Activated naive CD8-positive, alpha-beta T cell treated with anti-CD3 and anti-CD28 coated beads for 36 hours (primary cell): Measurements from ENCODE around the gene RIMOC1. TPM values are rescaled to one million over a fixed set of nuclear protein-coding genes. Genes with fewer than 3 reads are reported as not detected.
"Not testable (repeated sequence)": the region's sequence is repeated elsewhere in the genome, so short reads cannot be mapped to it uniquely, and the experiment has no call there.

Experiments used
- DNase-seq: peaks from one replicate; pipeline ENCODE4 v3.0.0; 2021
- H3K27ac Mint-ChIP-seq: one replicate; pipeline ENCODE4 v1.8.0; 2022; ENCODE audit warnings: mild to moderate bottlenecking, moderate library complexity, mixed read lengths
- H3K27me3 Mint-ChIP-seq: one replicate; pipeline ENCODE4 v1.8.0; 2022; ENCODE audit warnings: mild to moderate bottlenecking, mixed read lengths
- H3K36me3 Mint-ChIP-seq: one replicate; pipeline ENCODE4 v1.8.0; 2021; ENCODE audit warnings: mild to moderate bottlenecking, mixed read lengths
- H3K4me1 Mint-ChIP-seq: one replicate; pipeline ENCODE4 v1.8.0; 2021; ENCODE audit warnings: mixed read lengths
- H3K4me3 Mint-ChIP-seq: one replicate; pipeline ENCODE4 v1.8.0; 2022; ENCODE audit warnings: mild to moderate bottlenecking, moderate library complexity, mixed read lengths
- H3K9me3 Mint-ChIP-seq: one replicate; pipeline ENCODE4 v1.8.0; 2022; ENCODE audit warnings: mixed read lengths
- total RNA-seq, 2 experiments: library from RNA; stranded (reverse); gene quantifications; one replicate each; pipeline ENCODE4 v1.2.3, GENCODE V29; 2021

The RIMOC1 gene
- total RNA-seq, 2 experiments from 2014 or later, result 31.0 to 31.5 TPM

DNA sequence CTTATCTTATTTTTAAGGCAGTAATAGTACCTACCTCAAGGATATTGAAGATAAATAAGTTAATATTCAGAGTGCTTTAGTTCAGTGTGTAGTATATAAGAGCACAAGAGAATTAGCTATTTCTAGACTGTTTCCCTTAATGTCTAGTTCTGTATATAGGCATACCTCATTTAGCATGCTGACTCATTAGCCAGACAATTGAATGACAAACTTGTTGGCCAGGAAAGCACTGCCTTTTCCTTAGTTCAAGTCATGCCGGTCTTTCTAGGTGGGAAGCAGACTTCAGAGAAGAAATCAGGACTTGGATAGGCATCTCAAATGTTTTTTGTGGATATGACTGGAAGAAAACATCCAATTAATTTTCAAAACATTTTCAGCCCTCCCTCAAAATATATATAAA, 17.7 kb downstream of the RIMOC1 start:
- Mint-ChIP-seq H3K4me3 (no peak overlapping the region), H3K36me3 (peaks cover 20% of the 10 kb centered on the region), H3K9me3 (no peaks in the 10 kb centered on the region), H3K4me1 (peaks cover 22% of the 10 kb centered on the region), H3K27me3 (no peaks in the 10 kb centered on the region), H3K27ac (no peak overlapping the region)
- no peak for DNase-seq

GRCh38 chr5:41924526-41924871, 20.4 kb downstream of the RIMOC1 start:
- no peak for DNase-seq
- Mint-ChIP-seq H3K27me3 (no peaks in the 10 kb centered on the region), H3K9me3 (no peaks in the 10 kb centered on the region), H3K27ac (peak overlapping the region; percentile 95), H3K36me3 (peaks cover 10% of the 10 kb centered on the region), H3K4me1 (peaks cover 27% of the 10 kb centered on the region), H3K4me3 (peak overlapping the region; percentile 90)

DNA sequence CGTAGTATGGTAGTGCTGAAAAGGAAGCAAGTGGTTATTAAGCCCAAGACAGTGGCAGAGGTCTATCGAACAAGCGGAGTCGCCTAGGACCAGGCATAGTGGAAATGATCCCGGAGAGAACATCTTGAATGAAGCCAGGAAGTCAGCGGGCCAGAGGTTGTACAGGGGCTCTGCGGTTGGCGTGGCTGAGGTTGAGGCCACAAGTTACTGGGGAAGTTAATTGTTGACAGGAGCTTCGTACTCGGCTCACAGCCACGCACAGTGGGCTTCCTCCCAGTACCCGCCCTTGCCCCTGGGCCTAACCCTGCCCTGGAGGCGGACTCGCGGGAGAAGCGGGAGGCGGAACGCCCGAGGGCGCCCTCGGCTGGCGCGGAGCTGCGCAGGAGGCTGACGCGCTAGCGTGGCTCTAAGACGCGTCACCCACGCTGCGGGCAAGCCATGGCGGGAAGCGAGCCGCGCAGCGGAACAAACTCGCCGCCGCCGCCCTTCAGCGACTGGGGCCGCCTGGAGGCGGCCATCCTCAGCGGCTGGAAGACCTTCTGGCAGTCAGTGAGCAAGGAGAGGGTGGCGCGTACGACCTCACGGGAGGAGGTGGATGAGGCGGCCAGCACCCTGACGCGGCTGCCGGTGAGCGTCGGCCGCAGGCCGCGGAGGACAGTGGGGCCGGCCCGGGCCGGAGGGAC, 20.9 kb downstream of the RIMOC1 start, which contains the start of gene FBXO4:
Gene FBXO4, plus strand, starts transcription at position 410 of the 683 bp plus-strand sequence. Its CDS starts 29 bp downstream, at position 439.
- Mint-ChIP-seq H3K27me3 (no peaks in the 10 kb centered on the region), H3K4me3 (peak within 1 kb of the TSS; percentile 90), H3K4me1 (peaks cover 27% of the 10 kb centered on the region), H3K36me3 (peaks cover 12% of the 10 kb centered on the region), H3K27ac (peak within 1 kb of the TSS; percentile 95), H3K9me3 (no peaks in the 10 kb centered on the region)
- DNase-seq, result peak; percentile 91

GRCh38 chr5:41925555-41925951, 21.4 kb downstream of the RIMOC1 start:
- peak overlapping the region; percentile 95 for H3K27ac Mint-ChIP-seq
- peaks cover 27% of the 10 kb centered on the region for H3K4me1 Mint-ChIP-seq
- H3K36me3 Mint-ChIP-seq, result peaks cover 15% of the 10 kb centered on the region
- DNase-seq, result no peak
- H3K27me3 Mint-ChIP-seq, result no peaks in the 10 kb centered on the region
- no peaks in the 10 kb centered on the region for H3K9me3 Mint-ChIP-seq
- peak overlapping the region; percentile 90 for H3K4me3 Mint-ChIP-seq

- peaks cover 21% of the 10 kb centered on the region for H3K4me1 Mint-ChIP-seq
- no peak for DNase-seq
- H3K9me3 Mint-ChIP-seq, result no peaks in the 10 kb centered on the region
- peaks cover 32% of the 10 kb centered on the region for H3K36me3 Mint-ChIP-seq
- H3K27me3 Mint-ChIP-seq, result no peaks in the 10 kb centered on the region
- H3K27ac Mint-ChIP-seq, result no peak overlapping the region
- H3K4me3 Mint-ChIP-seq, result no peak overlapping the region
Observed at GRCh38 chr5:41927604-41928003, 23.5 kb downstream of the RIMOC1 start.

- peaks cover 21% of the 10 kb centered on the region for H3K4me1 Mint-ChIP-seq
- no peak overlapping the region for H3K4me3 Mint-ChIP-seq
- peaks cover 33% of the 10 kb centered on the region for H3K36me3 Mint-ChIP-seq
- H3K27me3 Mint-ChIP-seq, result no peaks in the 10 kb centered on the region
- DNase-seq, result no peak
- H3K27ac Mint-ChIP-seq, result no peak overlapping the region
- no peaks in the 10 kb centered on the region for H3K9me3 Mint-ChIP-seq
Observed at GRCh38 chr5:41929035-41929434, 24.9 kb downstream of the RIMOC1 start.

DNA sequence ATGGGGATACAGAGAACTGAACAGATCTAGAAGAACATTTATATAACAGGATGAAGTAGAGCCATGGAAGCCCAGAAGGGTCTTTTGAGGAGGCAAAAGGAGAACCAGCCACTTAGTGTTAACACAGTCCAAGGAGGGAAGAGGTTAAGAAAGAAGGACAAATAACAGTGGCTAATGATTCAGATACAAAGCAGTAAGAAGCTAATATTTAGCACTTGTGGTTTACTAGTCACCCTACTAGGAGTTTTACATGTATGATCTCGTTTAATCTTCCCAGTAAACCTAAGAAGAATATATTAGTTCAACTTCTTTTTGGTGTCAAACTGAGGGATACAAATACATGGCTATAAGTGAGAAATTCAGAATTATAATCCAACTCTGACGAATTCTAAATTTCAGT, 28.6 kb downstream of the RIMOC1 start:
- Mint-ChIP-seq H3K27ac (no peak overlapping the region), H3K4me3 (no peak overlapping the region), H3K36me3 (peaks cover 23% of the 10 kb centered on the region), H3K27me3 (no peaks in the 10 kb centered on the region), H3K9me3 (no peaks in the 10 kb centered on the region), H3K4me1 (peaks cover 5% of the 10 kb centered on the region)
- DNase-seq, result no peak

- DNase-seq, result no peak
- Mint-ChIP-seq H3K36me3 (peaks cover 19% of the 10 kb centered on the region), H3K9me3 (no peaks in the 10 kb centered on the region), H3K27ac (no peak overlapping the region), H3K4me1 (no peaks in the 10 kb centered on the region), H3K4me3 (no peak overlapping the region), H3K27me3 (no peaks in the 10 kb centered on the region)
Observed at GRCh38 chr5:41935544-41935943, 31.4 kb downstream of the RIMOC1 start.

- no peak overlapping the region for H3K4me3 Mint-ChIP-seq
- no peak for DNase-seq
- H3K9me3 Mint-ChIP-seq, result no peaks in the 10 kb centered on the region
- no peaks in the 10 kb centered on the region for H3K27me3 Mint-ChIP-seq
- no peaks in the 10 kb centered on the region for H3K4me1 Mint-ChIP-seq
- peaks cover 3% of the 10 kb centered on the region for H3K36me3 Mint-ChIP-seq
- H3K27ac Mint-ChIP-seq, result no peak overlapping the region
Observed at GRCh38 chr5:41940641-41941040, 36.5 kb downstream of the RIMOC1 start.

GRCh38 chr5:41945332-41945955, 41.3 kb downstream of the RIMOC1 start:
- H3K4me1 Mint-ChIP-seq, H3K9me3 Mint-ChIP-seq, H3K27me3 Mint-ChIP-seq, H3K4me3 Mint-ChIP-seq, H3K36me3 Mint-ChIP-seq, H3K27ac Mint-ChIP-seq, DNase-seq: not testable (repeated sequence)

- Mint-ChIP-seq H3K27ac (no peak overlapping the region), H3K4me1 (no peaks in the 10 kb centered on the region), H3K36me3 (peaks cover 2% of the 10 kb centered on the region), H3K27me3 (no peaks in the 10 kb centered on the region), H3K9me3 (peaks cover 3% of the 10 kb centered on the region), H3K4me3 (no peak overlapping the region)
- no peak for DNase-seq
Observed at GRCh38 chr5:41951224-41951623, 47.1 kb downstream of the RIMOC1 start.

Other genes starting within 250 kb of the RIMOC1 start
- 10 to 100 TPM; 77.5 to 80.6 TPM for gene OXCT1, start 33.9 kb upstream of the RIMOC1 start, total RNA-seq
- gene FBXO4, start 20.9 kb downstream of the RIMOC1 start, total RNA-seq, result 10 to 100 TPM; 16.2 to 18.3 TPM